Stimulated activated CD8-positive, alpha-beta memory T cell treated with anti-CD3 and anti-CD28 coated beads, Interleukin-15, amount 100 ng/mL, for 4 hours (primary cell): ENCODE results near the gene TMEM63A.
"Not testable (repeated sequence)": the region's sequence is repeated elsewhere in the genome, so short reads cannot be mapped to it uniquely, and the experiment has no call there.

ENCODE experiments used
- DNase-seq, 2 donors: peaks; one replicate each; pipeline ENCODE4 v3.0.0-alpha.2; 2020; ENCODE audit warnings: low read depth in 2 of 2

TMEM63A gene

DNA sequence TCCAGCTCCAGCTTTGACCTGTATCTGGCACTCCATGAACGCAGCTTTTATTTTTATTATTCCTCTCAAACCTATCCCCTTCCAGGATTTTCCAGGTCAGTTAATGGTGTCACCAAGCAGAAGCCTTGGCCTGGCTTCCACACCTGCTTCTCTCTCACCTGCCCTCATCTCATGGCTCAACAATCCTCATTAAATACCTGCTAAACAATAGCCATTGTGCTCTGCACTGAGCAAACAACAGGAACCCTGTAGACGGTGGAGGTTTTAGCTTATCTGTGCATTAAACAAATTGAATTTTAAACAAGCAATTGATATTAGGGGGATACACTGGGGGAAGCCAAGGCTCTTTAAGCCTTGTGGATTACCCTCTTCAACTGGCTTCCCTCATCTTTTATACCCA lies 26.6 kb upstream of the TMEM63A start:
- DNase-seq = no peak

GRCh38 chr1:225908013-225908640 lies 25.9 kb upstream of the TMEM63A start:
- DNase-seq = no peak

- DNase-seq = no peak
Observed at GRCh38 chr1:225907341-225907740, 25.2 kb upstream of the TMEM63A start.

- no peak for DNase-seq
Observed at GRCh38 chr1:225906467-225906866, 24.3 kb upstream of the TMEM63A start.

DNA sequence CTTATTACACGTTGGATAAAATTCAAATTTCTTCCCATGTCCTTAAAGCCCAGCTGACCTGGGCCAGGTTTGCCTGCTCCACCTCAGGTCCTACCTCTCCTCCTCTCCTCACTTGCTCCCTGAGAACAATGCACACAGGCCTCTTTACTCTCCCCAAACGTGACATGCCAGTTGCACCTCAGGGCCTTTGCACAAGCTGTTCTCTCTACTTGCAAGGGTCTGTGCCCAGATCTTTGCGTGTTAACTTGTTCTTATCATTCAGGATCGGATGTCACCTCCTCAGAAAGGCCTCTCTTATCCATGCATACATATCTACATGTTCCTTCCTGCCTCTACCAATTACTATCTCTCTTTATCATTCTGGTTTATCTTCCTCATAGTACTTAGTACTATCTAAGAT lies 21.4 kb upstream of the TMEM63A start:
- DNase-seq = no peak

GRCh38 chr1:225899044-225899925 lies 17.1 kb upstream of the TMEM63A start:
- no peak for DNase-seq

- DNase-seq = no peak
Observed at GRCh38 chr1:225897595-225898514, 15.7 kb upstream of the TMEM63A start.

DNA sequence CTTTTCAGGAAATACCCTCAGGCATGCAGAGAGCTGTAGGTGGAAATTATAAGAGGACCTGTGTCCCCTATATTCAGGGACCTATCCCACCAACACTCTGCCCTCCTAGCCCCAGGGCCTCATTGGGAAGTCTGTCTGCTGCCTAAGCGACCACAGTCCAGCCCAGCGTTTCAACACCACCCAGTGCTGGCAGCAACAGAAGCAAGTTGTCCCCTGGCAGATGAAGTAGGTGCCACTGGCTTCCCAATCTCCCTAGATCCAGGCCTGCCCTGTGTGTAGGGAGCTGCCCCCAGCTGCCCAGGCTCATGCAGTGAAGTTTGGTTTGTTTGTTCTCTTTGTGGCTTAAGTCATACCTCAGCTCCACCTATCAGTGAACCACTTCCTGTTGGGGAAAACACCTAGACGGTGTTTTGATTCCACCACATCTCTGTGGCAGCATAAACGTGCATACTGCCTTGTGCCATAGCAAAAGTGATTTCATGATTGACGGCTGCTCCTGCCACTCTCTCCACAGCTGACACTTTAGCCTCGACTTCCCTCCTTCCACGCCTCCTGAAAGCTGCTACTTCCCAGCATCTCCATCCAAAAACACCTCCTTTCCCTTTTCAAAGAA lies 14.9 kb upstream of the TMEM63A start:
- peak; percentile 27 to 58 for DNase-seq

GRCh38 chr1:225896494-225896893 lies 14.3 kb upstream of the TMEM63A start:
- DNase-seq = no peak

DNA sequence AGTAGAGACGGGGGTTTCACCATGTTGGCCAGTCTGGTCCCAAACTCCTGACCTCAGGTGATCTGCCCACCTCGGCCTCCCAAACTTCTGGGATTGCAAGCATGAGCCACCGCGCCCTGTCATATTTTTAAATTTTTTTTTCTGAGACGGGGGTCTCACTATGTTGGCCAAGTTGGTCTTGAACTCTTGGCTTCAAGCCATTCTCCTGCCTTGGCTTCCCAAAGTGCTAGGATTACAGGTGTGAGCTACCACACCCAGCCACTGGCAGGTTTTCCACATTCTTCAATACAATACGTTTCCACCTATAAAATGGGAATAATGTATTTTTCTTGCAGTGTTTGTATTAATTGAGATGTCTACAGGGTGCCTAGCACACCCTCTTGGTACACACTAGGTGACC lies 10.1 kb upstream of the TMEM63A start:
- DNase-seq = no peak

DNA sequence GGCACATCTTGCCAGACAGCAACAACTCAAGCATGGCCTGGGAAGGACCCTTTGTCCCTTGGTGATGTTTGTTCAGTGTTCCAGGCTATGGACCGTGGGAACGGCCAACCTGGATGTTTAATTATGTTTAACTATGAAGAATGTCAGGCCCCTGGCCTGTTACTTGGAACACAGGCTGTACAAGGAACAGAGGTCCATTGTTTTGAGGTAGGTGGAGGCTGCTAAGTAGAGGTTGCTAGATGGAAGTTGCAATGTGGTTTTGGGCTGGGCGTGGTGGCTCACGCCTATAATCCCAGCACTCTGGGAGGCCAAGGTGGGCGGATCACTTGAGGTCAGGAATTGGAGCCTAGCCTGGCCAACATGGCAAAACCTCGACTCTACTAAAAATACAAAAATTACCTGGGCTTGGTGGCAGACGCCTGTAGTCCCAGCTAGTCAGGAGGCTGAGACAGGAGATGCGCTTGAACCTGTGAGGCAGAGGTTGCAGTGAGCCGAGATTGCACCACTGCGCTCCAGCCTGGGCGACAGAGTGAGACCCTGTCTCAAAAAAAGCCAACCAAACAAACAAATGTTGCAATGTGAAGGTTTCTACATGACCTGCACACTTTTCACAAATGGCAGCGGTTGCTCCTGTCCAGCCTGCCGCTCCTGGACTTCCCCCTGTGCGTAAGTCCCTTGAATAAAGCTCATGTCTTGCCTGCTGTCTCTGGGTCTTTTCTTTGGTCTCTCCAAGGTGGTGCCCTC lies 9.2 kb upstream of the TMEM63A start:
- no peak for DNase-seq

- no peak for DNase-seq
Observed at GRCh38 chr1:225890346-225891228, 8.4 kb upstream of the TMEM63A start.

DNA sequence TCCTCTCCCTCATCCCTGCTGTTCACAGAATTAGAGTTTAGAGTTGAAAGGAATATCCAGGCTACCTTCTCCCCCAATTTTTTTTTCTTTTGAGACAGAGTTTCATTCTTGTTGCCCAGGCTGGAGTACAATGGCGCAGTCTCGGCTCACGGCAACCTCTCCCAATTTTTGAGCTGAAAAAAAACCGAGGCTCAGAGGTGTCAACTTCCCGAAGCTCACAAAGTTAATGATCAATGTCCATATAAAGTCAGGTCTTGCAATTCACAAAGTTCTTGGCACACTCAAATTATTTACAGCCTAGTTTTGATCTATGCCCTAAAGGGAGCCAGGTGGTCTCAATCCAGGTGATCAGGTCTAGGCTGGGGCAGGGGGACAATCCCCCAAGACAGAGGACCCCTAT lies 7.6 kb upstream of the TMEM63A start:
- DNase-seq = no peak

DNA sequence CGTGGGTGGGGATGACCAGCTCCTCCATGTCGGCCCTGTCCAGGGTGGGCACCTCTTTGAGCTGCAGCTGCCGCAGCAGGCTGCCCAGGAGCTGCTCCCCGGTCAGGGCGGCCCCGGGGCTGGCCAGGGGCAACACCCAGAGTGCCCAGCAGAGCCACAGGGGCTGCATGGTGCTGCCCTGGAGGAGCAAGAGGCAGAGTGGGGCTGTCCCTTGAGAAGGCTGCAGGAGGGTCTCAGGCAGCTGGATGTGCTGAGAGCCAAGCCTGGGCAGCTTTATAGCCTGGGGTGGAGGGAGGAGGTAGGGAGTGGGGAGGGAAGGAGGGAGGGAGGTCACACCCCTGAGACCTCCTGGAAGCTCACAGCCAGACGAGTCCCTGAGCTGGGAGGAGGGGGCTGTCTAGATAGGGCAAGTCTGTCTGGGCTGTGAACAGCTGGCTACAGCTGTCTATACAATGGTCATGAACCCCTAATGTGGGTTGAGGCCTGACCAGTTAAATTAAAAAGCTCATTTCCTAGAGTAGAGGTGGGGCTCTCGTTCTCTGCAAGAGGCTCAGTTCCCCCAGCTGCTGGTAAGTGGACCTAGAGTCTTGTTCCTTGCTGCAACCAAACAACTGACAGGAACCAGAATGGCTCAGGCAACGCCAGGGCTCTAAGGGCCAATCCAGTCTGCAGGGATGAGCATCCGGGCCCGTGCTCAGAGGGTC lies 6.9 kb upstream of the TMEM63A start, which contains the start of gene LEFTY1:
TSS of gene LEFTY1 (minus strand) at position 249 of the 704 bp plus-strand sequence. CDS start at position 169, 80 bp downstream.
- no peak for DNase-seq

DNA sequence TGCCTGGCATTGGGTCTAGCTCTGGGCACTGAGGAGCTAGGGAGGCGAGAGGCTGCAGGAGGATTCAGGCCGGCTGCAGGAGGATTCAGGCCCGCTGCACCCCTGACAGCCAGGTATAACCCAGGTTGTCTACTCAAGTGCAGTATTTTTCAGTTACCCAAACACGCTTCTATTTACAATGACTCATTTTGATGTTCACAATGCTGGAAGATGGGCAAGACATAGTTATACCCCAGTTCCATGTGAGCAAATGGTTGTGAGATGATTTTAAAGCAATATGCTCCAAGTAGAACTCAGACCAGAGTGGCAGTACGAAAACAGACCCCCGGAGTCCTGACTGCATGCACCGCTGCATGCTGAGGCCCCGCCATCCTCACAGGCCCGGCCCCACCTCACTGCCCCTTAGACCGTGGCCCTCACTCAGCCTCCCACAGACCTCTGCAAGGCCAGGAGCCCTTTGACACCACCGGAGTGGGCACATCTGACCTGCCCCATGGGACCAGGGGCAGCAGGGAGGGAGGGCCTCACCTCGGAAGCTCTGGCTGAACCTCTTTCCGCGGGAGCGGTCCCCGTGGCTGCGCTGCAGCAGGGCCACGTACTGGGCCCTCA lies 6.2 kb upstream of the TMEM63A start:
- no peak for DNase-seq

GRCh38 chr1:225887554-225888288 lies 5.5 kb upstream of the TMEM63A start:
- DNase-seq = not testable (repeated sequence)

DNA sequence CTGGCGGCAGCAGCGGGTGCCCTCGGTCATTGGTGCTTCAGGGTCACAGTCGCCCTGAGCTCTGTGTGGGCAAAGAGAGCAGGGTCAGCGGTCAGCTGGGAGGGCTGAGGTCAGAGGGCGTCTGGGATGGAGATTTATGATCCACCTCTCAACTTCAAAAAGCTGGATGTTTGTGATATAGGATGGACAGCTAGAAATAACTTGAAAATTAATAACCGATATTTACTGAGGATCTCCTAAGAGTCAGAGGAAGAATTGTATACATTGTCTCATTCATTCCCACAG lies 4.8 kb upstream of the TMEM63A start:
- DNase-seq = no peak
